WERI-Rb-1 (cell line): ENCODE measurements around the gene ATAD1.
"Not testable (repeated sequence)": the region's sequence is repeated elsewhere in the genome, so short reads cannot be mapped to it uniquely, and the experiment has no call there.

Experiments
- DNase-seq: peaks from one replicate; pipeline ENCODE4 v3.0.0-alpha.2; 2020
- H3K27ac ChIP-seq: fragments of 250-450 bp; sonication (Bioruptor Pico); 2 replicates; pipeline ENCODE4 v1.5.1; 2020; ENCODE audit warnings: mild to moderate bottlenecking, moderate library complexity
- H3K27me3 ChIP-seq: fragments of 250-450 bp; sonication (Bioruptor Pico); 2 replicates; pipeline ENCODE4 v1.5.1; 2021; ENCODE audit warnings: mild to moderate bottlenecking, low read depth, moderate library complexity; ENCODE audit not compliant: insufficient read depth, severe bottlenecking
- H3K36me3 ChIP-seq: fragments of 250-450 bp; sonication (Bioruptor Pico); 2 replicates; pipeline ENCODE4 v1.5.1; 2020; ENCODE audit warnings: mild to moderate bottlenecking, moderate library complexity
- H3K4me3 ChIP-seq: 2 replicates; pipeline ENCODE4 v1.5.1; 2011; ENCODE audit warnings: low read depth, mild to moderate bottlenecking, control low read depth, low read length
- H3K9me3 ChIP-seq: fragments of 250-450 bp; sonication (Bioruptor Pico); 2 replicates; pipeline ENCODE4 v1.5.1; 2021; ENCODE audit warnings: mild to moderate bottlenecking, moderate library complexity; ENCODE audit not compliant: severe bottlenecking
- CTCF ChIP-seq: IDR thresholded peaks from 2 replicates; pipeline ENCODE4 v1.5.1; 2011; ENCODE audit warnings: low read depth, mild to moderate bottlenecking, control low read depth, inconsistent platforms, low read length

Gene ATAD1

GRCh38 chr10:87751274-87751673, 66.8 kb downstream of the ATAD1 start:
- no peaks in the 10 kb centered on the region for H3K27me3 ChIP-seq
- H3K4me3 ChIP-seq, result no peak overlapping the region
- H3K9me3 ChIP-seq, result no peaks in the 10 kb centered on the region
- no peak for TF ChIP-seq CTCF
- peaks cover 10% of the 10 kb centered on the region; the same call in 1 of the 2 replicates for H3K36me3 ChIP-seq
- no peak overlapping the region for H3K27ac ChIP-seq
- no peak for DNase-seq

- Histone ChIP-seq H3K27me3 (no peaks in the 10 kb centered on the region), H3K27ac (no peak overlapping the region), H3K9me3 (no peaks in the 10 kb centered on the region), H3K36me3 (peaks cover 5% of the 10 kb centered on the region; the same call in 1 of the 2 replicates), H3K4me3 (no peak overlapping the region)
- TF ChIP-seq CTCF, result no peak
- DNase-seq, result no peak
Observed at GRCh38 chr10:87750817-87751216, 67.2 kb downstream of the ATAD1 start.

- DNase-seq, result no peak
- Histone ChIP-seq H3K27me3 (no peaks in the 10 kb centered on the region), H3K27ac (no peak overlapping the region), H3K36me3 (no peaks in the 10 kb centered on the region; the same call in 1 of the 2 replicates), H3K9me3 (no peaks in the 10 kb centered on the region), H3K4me3 (no peak overlapping the region)
- TF ChIP-seq CTCF, result no peak
Observed at GRCh38 chr10:87750001-87750671, 67.9 kb downstream of the ATAD1 start.

GRCh38 chr10:87748244-87748643, 69.8 kb downstream of the ATAD1 start:
- H3K36me3 ChIP-seq, H3K27me3 ChIP-seq, H3K27ac ChIP-seq, H3K9me3 ChIP-seq, H3K4me3 ChIP-seq, DNase-seq: not testable (repeated sequence)

- Histone ChIP-seq H3K27me3 (no peaks in the 10 kb centered on the region), H3K27ac (no peak overlapping the region), H3K36me3 (no peaks in the 10 kb centered on the region), H3K9me3 (no peaks in the 10 kb centered on the region), H3K4me3 (no peak overlapping the region)
- DNase-seq, result no peak
- TF ChIP-seq CTCF, result no peak
Observed at GRCh38 chr10:87746911-87747310, 71.1 kb downstream of the ATAD1 start.

GRCh38 chr10:87744606-87745005, 73.4 kb downstream of the ATAD1 start:
- Histone ChIP-seq H3K27ac (no peak overlapping the region), H3K36me3 (no peaks in the 10 kb centered on the region), H3K4me3 (no peak overlapping the region), H3K27me3 (no peaks in the 10 kb centered on the region), H3K9me3 (no peaks in the 10 kb centered on the region)
- TF ChIP-seq CTCF, result no peak
- DNase-seq, result no peak

- H3K4me3 ChIP-seq, DNase-seq, H3K27me3 ChIP-seq, H3K9me3 ChIP-seq, H3K27ac ChIP-seq, H3K36me3 ChIP-seq: not testable (repeated sequence)
Observed at GRCh38 chr10:87742992-87743610, 74.9 kb downstream of the ATAD1 start.
